ACC112 (cell line): ENCODE data around the gene RRM1.
"Not testable (repeated sequence)": the region's sequence is repeated elsewhere in the genome, so short reads cannot be mapped to it uniquely, and the experiment has no call there.

ENCODE experiments used
- H2AFZ ChIP-seq: fragments of 200-600 bp; sonication (generic); one replicate; pipeline ENCODE4 v1.6.0; 2017; ENCODE audit warnings: antibody characterized with exemption, low read length; ENCODE audit not compliant: unreplicated experiment
- H3K27ac ChIP-seq: fragments of 200-600 bp; sonication (generic); 2 replicates; pipeline ENCODE4 v1.5.1; 2014; ENCODE audit warnings: low read depth, mild to moderate bottlenecking, antibody characterized with exemption, low read length, moderate library complexity
- H3K27me3 ChIP-seq: fragments of 200-600 bp; sonication (generic); 2 replicates; pipeline ENCODE4 v1.6.1; 2014; ENCODE audit warnings: mild to moderate bottlenecking, antibody characterized with exemption, low read length, moderate library complexity, mixed read lengths; ENCODE audit not compliant: insufficient read depth
- H3K36me3 ChIP-seq: fragments of 200-600 bp; sonication (generic); 2 replicates; pipeline ENCODE4 v1.6.1; 2016; ENCODE audit warnings: mild to moderate bottlenecking, antibody characterized with exemption, low read length, moderate library complexity, mixed read lengths; ENCODE audit not compliant: insufficient read depth
- H3K4me1 ChIP-seq: fragments of 200-600 bp; sonication (generic); one replicate; pipeline ENCODE4 v1.6.1; 2016; ENCODE audit warnings: low read length, mixed read lengths; ENCODE audit not compliant: insufficient read depth, unreplicated experiment, control insufficient read depth
- H3K4me3 ChIP-seq: fragments of 200-600 bp; sonication (generic); 2 replicates; pipeline ENCODE4 v1.5.1; 2014; ENCODE audit warnings: mild to moderate bottlenecking, low read depth, low read length
- H3K79me2 ChIP-seq: fragments of 200-600 bp; sonication (generic); one replicate; pipeline ENCODE4 v1.6.0; 2016; ENCODE audit warnings: low read length; ENCODE audit not compliant: control insufficient read depth, unreplicated experiment, insufficient read depth

Gene RRM1

DNA sequence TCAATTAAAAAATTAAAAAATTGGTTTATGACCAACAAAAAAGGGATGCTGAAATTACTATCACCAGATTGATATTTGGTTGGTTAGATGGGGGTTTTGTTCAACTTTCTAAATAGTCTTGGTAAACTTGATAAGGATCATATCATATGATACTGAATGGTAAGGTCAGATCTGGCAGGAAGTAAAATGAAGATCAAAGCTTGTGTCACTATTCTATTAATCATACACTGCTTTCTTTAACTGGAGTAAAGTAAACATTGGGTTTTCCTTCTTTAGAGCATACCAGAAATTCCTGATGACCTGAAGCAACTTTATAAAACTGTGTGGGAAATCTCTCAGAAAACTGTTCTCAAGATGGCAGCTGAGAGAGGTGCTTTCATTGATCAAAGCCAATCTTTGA, 40.2 kb downstream of the RRM1 start:
- H2AFZ ChIP-seq = no peak overlapping the region
- H3K27ac ChIP-seq = peak overlapping the region; percentile 74
- H3K27me3 ChIP-seq = no peaks in the 10 kb centered on the region
- peaks cover 4% of the 10 kb centered on the region for H3K79me2 ChIP-seq
- peaks cover 19% of the 10 kb centered on the region for H3K4me1 ChIP-seq
- no peak overlapping the region for H3K4me3 ChIP-seq
- H3K36me3 ChIP-seq = peaks cover 57% of the 10 kb centered on the region

DNA sequence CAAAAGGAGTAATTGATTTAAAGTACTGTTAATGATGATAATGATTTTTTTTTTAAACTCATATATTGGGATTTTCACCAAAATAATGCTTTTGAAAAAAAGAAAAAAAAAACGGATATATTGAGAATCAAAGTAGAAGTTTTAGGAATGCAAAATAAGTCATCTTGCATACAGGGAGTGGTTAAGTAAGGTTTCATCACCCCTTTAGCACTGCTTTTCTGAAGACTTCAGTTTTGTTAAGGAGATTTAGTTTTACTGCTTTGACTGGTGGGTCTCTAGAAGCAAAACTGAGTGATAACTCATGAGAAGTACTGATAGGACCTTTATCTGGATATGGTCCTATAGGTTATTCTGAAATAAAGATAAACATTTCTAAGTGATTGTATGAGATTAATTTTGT, 43.9 kb downstream of the RRM1 start:
- Histone ChIP-seq H3K27ac (no peak overlapping the region), H3K27me3 (no peaks in the 10 kb centered on the region), H3K79me2 (peaks cover 4% of the 10 kb centered on the region), H3K4me3 (no peak overlapping the region), H3K36me3 (peaks cover 60% of the 10 kb centered on the region), H2AFZ (no peak overlapping the region), H3K4me1 (peaks cover 16% of the 10 kb centered on the region)

DNA sequence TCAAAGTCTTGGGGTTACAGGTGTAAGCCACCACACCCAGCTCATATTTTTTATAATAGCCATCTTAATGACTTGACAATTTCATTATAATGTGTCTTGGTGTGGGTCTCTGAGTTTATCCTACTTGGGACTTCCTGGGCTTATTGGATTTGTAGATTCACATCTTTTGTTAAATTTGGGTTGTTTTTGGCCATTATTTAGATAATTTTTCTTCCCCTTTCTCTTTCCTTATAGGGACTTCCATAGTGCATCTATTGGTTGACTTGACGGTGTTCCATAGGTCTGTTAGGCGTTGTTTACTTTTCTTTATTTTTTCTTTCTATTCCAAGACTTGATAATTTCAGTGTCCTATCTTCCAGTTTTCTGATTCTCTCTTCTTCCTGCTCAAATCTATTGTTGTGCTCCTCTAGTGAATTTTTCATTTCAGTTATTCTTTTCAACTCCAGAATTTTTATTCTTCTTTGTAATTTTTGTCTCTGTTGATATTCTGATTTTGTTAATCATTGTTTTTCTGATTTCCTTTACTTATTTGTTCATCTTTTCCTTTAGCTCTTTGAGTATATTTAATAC, 45.6 kb downstream of the RRM1 start:
- H3K79me2 ChIP-seq = peaks cover 4% of the 10 kb centered on the region
- H3K36me3 ChIP-seq = peaks cover 61% of the 10 kb centered on the region

DNA sequence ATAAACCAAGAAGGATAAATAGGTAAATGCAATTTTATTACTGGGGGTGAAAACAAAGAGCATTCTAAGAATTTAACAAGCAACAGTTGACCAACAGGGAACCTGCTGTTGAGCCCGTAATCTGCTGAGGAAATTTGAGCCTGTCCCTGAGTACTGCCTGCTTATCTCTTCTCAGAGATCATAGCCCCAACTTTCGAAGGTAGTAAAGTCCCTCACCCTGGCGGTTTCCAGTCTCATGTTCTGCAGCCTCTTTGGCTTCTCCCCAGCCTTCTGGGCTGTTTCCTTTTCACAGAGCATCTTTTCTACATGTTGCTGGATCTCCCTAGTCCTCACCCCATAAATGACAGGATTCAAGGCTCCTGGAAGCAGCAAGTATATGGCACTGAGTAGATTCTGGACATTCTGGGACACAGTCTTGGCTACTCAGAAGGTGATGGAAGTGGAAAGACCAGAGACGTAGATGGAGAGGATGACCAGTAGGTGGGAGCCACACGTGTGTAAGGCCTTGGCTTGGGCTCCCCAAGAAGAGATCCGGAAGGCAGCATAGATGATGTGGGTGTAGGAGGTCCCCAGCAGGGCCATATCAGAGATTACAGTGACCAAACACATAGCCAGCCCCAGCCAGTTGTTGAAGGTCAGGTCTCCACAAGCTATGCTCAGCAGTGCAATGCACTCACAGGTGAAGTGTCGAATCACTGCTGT, 51.6 kb downstream of the RRM1 start:
- no peak overlapping the region for H3K4me3 ChIP-seq
- H3K4me1 ChIP-seq = no peaks in the 10 kb centered on the region
- no peak overlapping the region for H2AFZ ChIP-seq
- no peaks in the 10 kb centered on the region for H3K27me3 ChIP-seq
- H3K36me3 ChIP-seq = peaks cover 17% of the 10 kb centered on the region
- H3K27ac ChIP-seq = no peak overlapping the region
- H3K79me2 ChIP-seq = no peaks in the 10 kb centered on the region

More for the DNA sequence above, 45.6 kb downstream of the RRM1 start:
- no peak overlapping the region for H2AFZ ChIP-seq
- no peak overlapping the region for H3K4me3 ChIP-seq
- H3K27ac ChIP-seq = no peak overlapping the region
- no peaks in the 10 kb centered on the region for H3K27me3 ChIP-seq
- H3K4me1 ChIP-seq = peaks cover 5% of the 10 kb centered on the region

DNA sequence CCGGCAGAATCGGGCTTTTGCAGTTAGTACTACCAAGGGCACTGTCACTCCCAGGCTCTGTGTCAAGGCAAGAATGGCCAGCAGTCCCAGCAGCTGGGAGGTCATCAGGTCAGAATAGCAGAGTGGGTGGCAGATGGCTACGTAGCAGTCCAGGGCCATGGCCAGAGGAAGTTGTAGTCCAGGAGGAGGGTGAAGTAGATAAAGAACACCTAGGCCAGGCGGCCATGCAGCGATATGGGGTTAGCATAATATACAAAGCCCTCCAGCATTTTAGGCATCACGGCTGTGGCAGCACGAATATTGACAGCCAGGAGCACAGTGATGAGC, 52.1 kb downstream of the RRM1 start:
- H2AFZ ChIP-seq = no peak overlapping the region
- H3K27ac ChIP-seq = no peak overlapping the region
- H3K4me1 ChIP-seq = no peaks in the 10 kb centered on the region

DNA sequence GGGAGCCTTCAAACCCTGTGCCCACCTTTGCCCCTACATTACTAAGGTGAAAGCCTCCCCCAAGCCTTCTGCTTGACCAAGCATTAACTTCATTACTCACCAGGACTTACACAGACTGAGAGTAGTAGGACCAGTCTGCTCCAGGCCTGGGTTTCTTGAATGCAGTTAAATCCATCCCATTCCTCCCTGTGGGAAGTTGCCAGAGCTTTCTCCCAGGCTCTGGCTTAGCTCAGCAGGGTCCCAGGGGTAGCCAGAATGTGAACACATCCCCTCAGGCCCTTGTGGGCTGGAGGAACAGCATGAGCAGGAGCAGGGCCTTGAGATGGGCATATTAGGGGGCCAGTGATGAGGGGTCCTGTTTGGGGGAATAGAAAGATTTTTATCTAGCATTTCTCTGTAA, 59.9 kb downstream of the RRM1 start:
- no peaks in the 10 kb centered on the region for H3K4me1 ChIP-seq
- no peaks in the 10 kb centered on the region for H3K36me3 ChIP-seq
- no peak overlapping the region for H3K4me3 ChIP-seq
- H3K79me2 ChIP-seq = no peaks in the 10 kb centered on the region
- no peak overlapping the region for H3K27ac ChIP-seq
- no peak overlapping the region for H2AFZ ChIP-seq
- H3K27me3 ChIP-seq = peaks cover 18% of the 10 kb centered on the region; the same call in 1 of the 2 replicates

More for the DNA sequence above, 52.1 kb downstream of the RRM1 start:
- Histone ChIP-seq H3K79me2 (no peaks in the 10 kb centered on the region), H3K4me3 (no peak overlapping the region), H3K27me3 (no peaks in the 10 kb centered on the region), H3K36me3 (peaks cover 13% of the 10 kb centered on the region; the same call in 1 of the 2 replicates)

DNA sequence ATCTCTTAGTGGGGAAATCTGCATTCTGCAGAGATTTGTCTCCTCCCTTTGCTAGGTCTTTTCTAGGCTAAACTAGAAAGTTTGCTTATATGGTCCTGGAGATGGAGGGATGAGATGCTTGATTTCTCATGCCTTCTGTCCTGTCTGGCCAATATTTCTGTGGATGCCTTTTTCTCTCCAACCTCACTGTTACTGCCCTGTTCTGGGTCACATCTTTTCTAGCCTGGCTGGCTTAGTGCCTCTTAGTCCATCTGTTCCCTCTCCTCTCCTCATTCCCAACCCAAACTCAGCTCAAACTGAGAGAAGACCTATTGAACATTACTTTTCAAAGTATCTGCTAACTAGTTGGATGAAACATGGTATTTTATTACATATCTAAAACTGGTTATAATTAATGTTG, 62.0 kb downstream of the RRM1 start:
- Histone ChIP-seq H3K36me3 (no peaks in the 10 kb centered on the region), H3K27me3 (peaks cover 30% of the 10 kb centered on the region; the same call in 1 of the 2 replicates), H3K79me2 (no peaks in the 10 kb centered on the region), H2AFZ (no peak overlapping the region), H3K4me1 (no peaks in the 10 kb centered on the region), H3K27ac (no peak overlapping the region), H3K4me3 (no peak overlapping the region)

DNA sequence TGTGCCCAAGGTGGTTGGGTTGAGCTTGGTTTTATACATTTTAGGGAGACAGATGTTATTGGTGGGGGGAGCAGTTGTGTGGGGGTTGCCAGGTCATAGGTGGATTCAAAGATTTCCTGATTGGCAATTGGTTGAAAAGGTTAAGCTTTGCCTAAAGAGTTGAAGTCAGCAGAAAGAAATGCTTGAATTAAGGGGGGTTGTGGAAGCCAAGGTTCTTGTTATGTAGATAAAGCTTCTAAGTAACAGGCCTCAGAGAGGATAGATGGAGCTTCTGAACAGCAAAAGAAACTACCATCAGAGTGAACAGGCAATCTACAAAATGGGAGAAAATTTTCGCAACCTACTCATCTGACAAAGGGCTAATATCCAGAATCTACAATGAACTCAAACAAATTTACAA, 64.2 kb downstream of the RRM1 start:
- H2AFZ ChIP-seq, H3K36me3 ChIP-seq, H3K4me3 ChIP-seq, H3K27ac ChIP-seq, H3K4me1 ChIP-seq, H3K79me2 ChIP-seq: not testable (repeated sequence)
- peaks cover 32% of the 10 kb centered on the region; the same call in 1 of the 2 replicates for H3K27me3 ChIP-seq

DNA sequence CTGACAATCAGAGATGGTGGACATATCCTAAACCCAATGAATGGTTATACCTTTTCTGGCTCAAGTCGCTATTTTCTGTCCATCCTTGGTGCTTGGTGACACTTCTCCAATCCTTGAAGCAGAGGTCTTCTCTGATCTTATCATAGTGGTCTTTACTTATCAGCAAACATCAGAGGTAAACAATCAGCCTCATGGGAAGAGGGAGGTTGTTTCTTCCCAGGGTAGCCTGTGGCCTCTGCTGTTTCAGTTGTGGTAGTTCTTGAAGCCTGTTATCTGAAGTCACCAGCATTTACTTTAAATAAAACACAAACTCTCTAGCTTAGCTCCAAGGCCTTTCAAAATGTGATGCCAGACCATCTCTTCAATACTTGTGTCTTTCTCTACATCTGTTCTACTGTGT, 66.7 kb downstream of the RRM1 start:
- Histone ChIP-seq H3K27ac (no peak overlapping the region), H3K4me3 (no peak overlapping the region), H3K79me2 (no peaks in the 10 kb centered on the region), H3K4me1 (no peaks in the 10 kb centered on the region), H2AFZ (no peak overlapping the region), H3K27me3 (peaks cover 25% of the 10 kb centered on the region; the same call in 1 of the 2 replicates), H3K36me3 (no peaks in the 10 kb centered on the region)

DNA sequence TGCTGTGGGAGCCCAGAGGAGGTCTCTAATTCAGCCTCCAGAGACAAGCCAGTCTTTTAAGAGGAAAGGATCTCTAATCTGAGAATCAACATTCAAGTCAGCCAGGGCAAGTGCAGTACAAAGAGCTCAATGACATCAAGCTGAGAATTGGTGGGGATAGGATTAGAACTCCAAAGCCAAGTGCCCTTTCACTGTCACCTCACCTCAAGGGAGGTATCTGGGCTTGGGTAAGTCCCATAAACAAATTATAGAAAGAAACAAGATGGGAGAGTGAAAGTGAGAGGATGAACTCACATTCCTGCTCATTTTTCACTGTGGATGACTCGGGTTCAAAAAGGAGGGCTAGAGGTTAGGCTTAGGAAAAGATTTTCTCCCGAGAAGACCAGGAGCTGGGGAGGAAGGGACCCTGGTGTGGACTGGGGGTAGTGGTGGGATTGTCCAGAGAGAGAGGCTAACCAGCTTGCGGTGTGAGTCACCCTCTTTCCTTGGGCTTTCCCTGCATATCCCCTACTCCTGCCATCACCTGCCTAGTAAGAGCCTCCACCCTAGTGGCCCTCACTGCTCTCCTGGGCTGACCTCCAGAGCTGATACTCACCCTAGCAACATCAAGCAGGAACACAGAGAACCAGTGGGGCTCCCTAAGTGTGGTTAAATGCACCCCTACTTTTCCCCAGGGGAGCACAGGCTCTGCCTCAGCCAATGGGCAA, 70.4 kb downstream of the RRM1 start:
- Histone ChIP-seq H3K27me3 (peaks cover 22% of the 10 kb centered on the region; the same call in 1 of the 2 replicates), H3K36me3 (no peaks in the 10 kb centered on the region), H3K79me2 (no peaks in the 10 kb centered on the region), H2AFZ (no peak overlapping the region), H3K27ac (no peak overlapping the region), H3K4me3 (no peak overlapping the region), H3K4me1 (no peaks in the 10 kb centered on the region)

DNA sequence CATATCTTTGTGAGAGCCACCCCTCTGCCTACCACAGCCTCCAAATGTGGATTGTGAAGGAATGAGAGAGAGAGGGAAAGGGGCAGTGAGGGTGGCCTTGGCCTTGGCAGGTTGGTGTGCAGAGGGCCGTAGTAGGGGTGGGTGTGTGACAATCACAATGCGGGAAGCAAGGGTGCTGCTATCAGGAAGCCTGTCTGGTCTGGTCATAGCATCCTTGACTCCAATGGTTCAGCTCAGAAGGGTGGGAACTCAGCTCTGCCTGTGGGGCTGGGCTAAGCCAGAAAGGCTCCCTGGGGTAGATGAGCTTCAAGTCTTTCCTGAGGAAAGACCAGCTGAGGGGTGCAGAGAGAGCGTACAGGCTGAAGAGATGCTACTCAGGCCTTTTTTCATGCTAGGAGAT, 72.7 kb downstream of the RRM1 start:
- Histone ChIP-seq H3K27ac (no peak overlapping the region), H3K79me2 (no peaks in the 10 kb centered on the region), H3K36me3 (no peaks in the 10 kb centered on the region), H3K27me3 (0 out of 2 replicates have a peak, but pooled peaks cover 3% of the 10 kb centered on the region), H3K4me1 (no peaks in the 10 kb centered on the region), H3K4me3 (no peak overlapping the region), H2AFZ (no peak overlapping the region)
